Sigmoid colon (tissue), 7 donors: Measurements from ENCODE around the gene MAGEA12. TPM values are rescaled to one million over a fixed set of nuclear protein-coding genes. Genes with fewer than 3 reads are reported as not detected.
"Not testable (repeated sequence)": the region's sequence is repeated elsewhere in the genome, so short reads cannot be mapped to it uniquely, and the experiment has no call there.

Experiments
- DNase-seq: peaks from one replicate; pipeline ENCODE4 v3.0.0-alpha.2; 2019
- H3K27ac ChIP-seq, 4 donors: fragments of 200-600 bp; sonication (generic); one replicate each; pipeline ENCODE4 v1.5.1; 2016 to 2019; ENCODE audit warnings: mild to moderate bottlenecking in 1 of 4
- H3K27me3 ChIP-seq, 3 donors: fragments of 200-600 bp; sonication (generic); one replicate each; pipeline ENCODE4 v1.5.1; 2019; ENCODE audit warnings: mild to moderate bottlenecking in 1 of 3
- H3K36me3 ChIP-seq, 4 donors: fragments of 200-600 bp; sonication (generic); one replicate each; pipeline ENCODE4 v1.5.1; 2016 to 2019
- H3K4me1 ChIP-seq, 4 donors: fragments of 200-600 bp; sonication (generic); one replicate each; pipeline ENCODE4 v1.5.1; 2017 to 2019
- H3K4me3 ChIP-seq, 4 donors: fragments of 200-600 bp; sonication (generic); one replicate each; pipeline ENCODE4 v1.5.1; 2017 to 2019; ENCODE audit warnings: mild to moderate bottlenecking in 2 of 4, moderate library complexity in 1 of 4
- H3K9me3 ChIP-seq, 4 donors: fragments of 200-600 bp in 3 of 4; sonication (generic) in 3 of 4; one replicate each; pipeline versions ENCODE4 v1.5.1 to v1.6.1; 2013 to 2019
- WGBS, 2 donors: extraction: QIAGEN DNeasy Blood & Tissue Kit; methylation state at CpG; one replicate each; pipeline ENCODE4 v1.1.7; 2013; 5-methylcytosine and 5-hydroxymethylcytosine counted together
- intact Hi-C: fragments of 100-400 bp; cut with DNase I; formaldehyde crosslinking; loops from one replicate; pipeline ENCODE4 v1.15.1; 2023
- polyA plus RNA-seq, 3 donors: library from polyadenylated mRNA; stranded (reverse); fragments of 200-250 nt; gene quantifications; one replicate each; pipeline ENCODE4 v1.2.3, GENCODE V29; 2013
- total RNA-seq, 4 donors: library from RNA; depleted of rRNA; stranded (reverse); fragments of >200 nt; gene quantifications; one replicate each; pipeline ENCODE4 v1.1.0, GENCODE V29; 2016
- donor health status: healthy with polysubstance abuse.
- donor health status: Bipolar disorder and iron deficiency.
- donor health status: healthy.

The MAGEA12 gene
- total and polyA plus RNA-seq, 7 donors = not detected

DNA sequence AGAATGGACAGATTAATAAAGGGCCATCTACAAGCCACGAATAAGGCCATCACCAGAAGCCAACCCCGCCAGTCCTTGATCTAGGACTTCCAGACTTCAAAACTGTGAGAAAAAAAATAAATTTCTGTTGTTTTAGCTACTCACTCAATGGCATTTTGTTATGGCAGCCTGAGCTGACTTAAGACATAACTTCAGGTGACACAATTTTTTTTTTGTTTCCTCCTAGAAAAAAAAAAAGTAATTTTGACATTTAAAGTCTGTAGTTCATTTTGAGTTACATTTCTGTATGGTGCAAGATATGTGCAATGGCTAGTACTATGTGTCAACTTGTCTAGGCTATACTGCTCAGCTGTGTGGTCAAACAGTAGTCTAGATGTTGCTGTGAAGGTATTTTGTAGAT lies 25.4 kb downstream of the MAGEA12 start, which contains the start of gene CSAG3:
Gene CSAG3 (plus strand): TSS at position 301 of the 400 bp plus-strand sequence.
- H3K9me3 ChIP-seq, DNase-seq, intact Hi-C loops, H3K4me3 ChIP-seq, H3K4me1 ChIP-seq, H3K36me3 ChIP-seq, H3K27me3 ChIP-seq, H3K27ac ChIP-seq: not testable (repeated sequence)
- no CpG with 5 or more reads among the region's 2 CpGs for WGBS, 2 donors

DNA sequence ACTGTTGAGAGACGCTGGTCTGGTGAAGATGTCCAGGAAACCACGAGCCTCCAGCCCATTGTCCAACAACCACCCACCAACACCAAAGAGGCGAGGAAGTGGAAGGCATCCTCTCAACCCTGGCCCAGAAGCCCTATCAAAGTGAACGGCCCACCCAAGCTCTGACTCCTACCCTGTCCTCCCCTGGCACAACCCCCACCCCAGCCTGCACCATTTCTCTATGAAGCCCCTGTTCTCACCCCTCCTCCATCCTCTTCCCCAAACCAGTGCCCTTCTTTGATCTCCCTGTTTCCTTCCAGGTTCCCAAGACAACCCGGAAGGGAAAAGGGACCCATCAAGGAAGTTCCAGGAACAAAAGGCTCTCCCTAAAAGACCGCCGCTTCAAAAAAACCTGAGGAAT lies 26.0 kb downstream of the MAGEA12 start:
- H3K27ac ChIP-seq, H3K27me3 ChIP-seq, H3K9me3 ChIP-seq, DNase-seq, H3K36me3 ChIP-seq, intact Hi-C loops, H3K4me3 ChIP-seq, H3K4me1 ChIP-seq: not testable (repeated sequence)
- 63 to 85% methylated on average over 2 to 4 of the region's 7 CpGs for WGBS, 2 donors

DNA sequence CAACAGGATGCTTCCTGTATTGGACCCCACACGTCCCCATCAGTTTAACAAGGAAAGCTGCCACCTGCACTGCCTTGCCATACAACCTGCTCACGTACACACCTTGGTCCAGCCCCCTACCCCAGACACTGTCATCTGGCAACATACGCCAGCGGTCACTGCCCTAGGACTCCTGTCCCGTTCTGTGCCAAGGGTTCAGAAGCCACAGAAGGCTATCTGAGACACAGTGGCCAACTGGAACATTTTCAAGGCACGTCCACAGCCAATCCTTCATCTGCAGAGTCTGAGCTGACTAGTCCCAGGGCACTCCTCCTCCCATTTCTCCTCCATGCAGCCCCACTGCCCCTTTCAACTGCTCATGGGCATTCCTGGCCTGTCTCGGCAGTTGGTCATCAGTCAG lies 28.0 kb downstream of the MAGEA12 start:
- DNase-seq, H3K36me3 ChIP-seq, H3K9me3 ChIP-seq, H3K4me1 ChIP-seq, H3K27ac ChIP-seq, intact Hi-C loops, H3K4me3 ChIP-seq, H3K27me3 ChIP-seq: not testable (repeated sequence)
- 84 to 85% methylated on average over 4 of the region's 7 CpGs for WGBS, 2 donors

DNA sequence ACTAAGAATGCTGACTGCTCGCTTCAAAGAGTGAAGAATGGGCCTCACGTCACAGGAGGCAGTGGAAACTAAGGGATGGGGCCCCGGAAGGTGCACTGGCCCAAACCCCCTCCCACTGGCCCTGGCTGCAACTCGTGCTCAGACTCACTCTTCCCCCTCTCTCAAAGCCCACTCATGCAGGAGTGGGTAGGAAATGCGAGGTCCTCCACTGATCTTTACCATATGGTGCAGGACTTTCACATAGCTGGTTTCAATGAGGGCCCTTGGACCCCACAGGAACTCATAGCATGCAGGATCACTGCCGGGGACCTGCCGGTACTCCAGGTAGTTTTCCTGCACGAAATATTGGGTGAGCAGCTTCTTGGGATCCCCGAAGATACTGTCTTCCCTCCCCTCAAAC lies 33.0 kb downstream of the MAGEA12 start:
- H3K27ac ChIP-seq, H3K27me3 ChIP-seq, intact Hi-C loops, H3K36me3 ChIP-seq, H3K9me3 ChIP-seq, H3K4me1 ChIP-seq, H3K4me3 ChIP-seq: not testable (repeated sequence)
- WGBS, 2 donors = 78 to 80% methylated on average over 9 of the region's 9 CpGs
- DNase-seq = peak; percentile 14

DNA sequence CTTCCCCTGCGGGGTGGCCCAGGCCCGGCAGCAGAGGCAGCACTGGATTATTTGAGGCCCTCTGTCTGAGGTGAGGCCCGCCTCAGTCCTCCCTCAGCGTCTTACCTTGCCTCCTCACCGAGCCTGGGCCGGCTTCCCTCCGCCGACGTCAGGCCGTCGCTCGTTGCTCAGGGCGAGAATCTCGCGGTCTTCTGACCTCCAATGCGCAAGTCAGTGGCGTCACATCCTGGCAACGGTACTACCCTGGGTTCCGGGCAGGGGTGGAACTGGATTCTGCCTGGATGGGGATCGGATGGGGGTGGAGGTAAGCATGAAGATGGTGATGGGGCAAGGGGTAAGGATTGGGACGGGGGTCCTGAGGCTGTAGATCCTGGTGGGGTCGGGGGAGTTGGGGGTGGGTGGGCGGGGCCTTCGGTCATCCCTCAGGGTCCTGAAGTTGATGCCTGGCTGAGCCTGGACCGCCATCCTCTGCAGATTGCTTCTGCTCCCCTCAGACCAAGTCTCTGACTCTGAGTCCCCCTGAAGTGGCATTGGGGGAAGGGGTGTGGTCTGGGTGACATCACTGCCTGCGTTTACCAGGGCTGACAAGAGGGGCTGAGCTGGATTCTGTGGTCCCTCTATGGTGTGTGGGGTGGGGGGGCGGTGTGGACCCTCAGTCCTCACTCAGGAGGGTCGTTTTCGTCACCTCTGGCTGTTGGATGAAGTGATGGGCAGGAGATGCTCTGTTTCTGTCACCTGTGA lies 36.2 kb downstream of the MAGEA12 start, which contains the start of gene MAGEA6:
Gene MAGEA6 (minus strand): TSS at position 141 of the 741 bp plus-strand sequence. CDS start 2,039 bp downstream, outside the sequence.
- H3K27me3 ChIP-seq, intact Hi-C loops, H3K4me3 ChIP-seq, H3K4me1 ChIP-seq, H3K9me3 ChIP-seq, H3K27ac ChIP-seq, DNase-seq, H3K36me3 ChIP-seq: not testable (repeated sequence)
- WGBS, 2 donors = 68 to 69% methylated on average over 2 to 3 of the region's 29 CpGs

DNA sequence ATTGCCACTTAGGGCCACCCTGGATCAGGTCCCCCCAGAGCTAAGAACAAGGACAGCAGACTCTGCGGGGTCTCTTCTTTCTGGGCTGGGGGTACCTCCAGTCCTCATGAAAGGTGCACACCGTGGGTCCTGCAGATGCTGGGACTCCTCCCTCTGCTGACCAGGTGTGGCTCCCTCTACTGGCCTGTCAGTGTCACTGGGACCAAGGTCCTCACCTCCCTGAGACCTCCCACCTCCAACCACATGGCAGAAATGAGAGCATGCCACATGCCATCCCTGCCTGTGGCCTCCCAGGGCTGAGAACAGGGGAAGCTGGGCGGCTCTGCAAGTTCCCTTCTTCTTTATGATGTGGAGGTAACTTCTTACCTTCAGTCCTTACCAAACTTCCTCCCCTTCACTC lies 53.5 kb downstream of the MAGEA12 start:
- H3K9me3 ChIP-seq, H3K27ac ChIP-seq, DNase-seq, H3K27me3 ChIP-seq, H3K36me3 ChIP-seq, H3K4me3 ChIP-seq, intact Hi-C loops, H3K4me1 ChIP-seq: not testable (repeated sequence)
- WGBS, 2 donors = no CpG with 5 or more reads among the region's 3 CpGs

Other genes with a start within 250 kb of the MAGEA12 start
- gene GABRQ, start 95.9 kb upstream of the MAGEA12 start, total RNA-seq = under 1 TPM in 1 of 4 donors, not detected in 3; under 0.01 TPM
- gene GABRQ, start 95.9 kb upstream of the MAGEA12 start, polyA plus RNA-seq = under 1 TPM in 1 of 3 donors, not detected in 2; 0.06 TPM
- not detected for gene MAGEA3, start 35.0 kb upstream of the MAGEA12 start, total RNA-seq
- not detected for gene MAGEA3, start 35.0 kb upstream of the MAGEA12 start, polyA plus RNA-seq
- not detected for gene CSAG2, start 24.5 kb upstream of the MAGEA12 start, total RNA-seq
- gene CSAG2, start 24.5 kb upstream of the MAGEA12 start, polyA plus RNA-seq = not detected
- not detected for gene MAGEA2B, start 19.1 kb upstream of the MAGEA12 start, total RNA-seq
- not detected for gene MAGEA2B, start 19.1 kb upstream of the MAGEA12 start, polyA plus RNA-seq
- not detected for gene CSAG1, start within 50 bp of the MAGEA12 start, total RNA-seq
- gene CSAG1, start within 50 bp of the MAGEA12 start, polyA plus RNA-seq = not detected
- gene MAGEA2, start 20.1 kb downstream of the MAGEA12 start, total RNA-seq = not detected
- gene MAGEA2, start 20.1 kb downstream of the MAGEA12 start, polyA plus RNA-seq = not detected
- not detected for gene CSAG3, start 25.5 kb downstream of the MAGEA12 start, total RNA-seq
- gene CSAG3, start 25.5 kb downstream of the MAGEA12 start, polyA plus RNA-seq = not detected
- not detected for gene MAGEA6, start 35.9 kb downstream of the MAGEA12 start, total RNA-seq
- gene MAGEA6, start 35.9 kb downstream of the MAGEA12 start, polyA plus RNA-seq = not detected
- 10 to 100 TPM; 44.3 to 56.4 (median 48.4) TPM for gene CETN2, start 97.0 kb downstream of the MAGEA12 start, total RNA-seq
- gene CETN2, start 97.0 kb downstream of the MAGEA12 start, polyA plus RNA-seq = 10 to 100 TPM; 22.7 to 32.4 (median 26.2) TPM
- 1 to 10 TPM; 6.1 to 9.9 (median 8.4) TPM for gene NSDHL, start 97.3 kb downstream of the MAGEA12 start, total RNA-seq
- 10 to 100 TPM; 11.8 to 32.5 (median 14.4) TPM for gene NSDHL, start 97.3 kb downstream of the MAGEA12 start, polyA plus RNA-seq
- gene ZNF185, start 164.3 kb downstream of the MAGEA12 start, total RNA-seq = 1 to 10 TPM in 3 of 4 donors, under 1 TPM in 1; 0.55 to 3.8 (median 2.6) TPM
- gene ZNF185, start 164.3 kb downstream of the MAGEA12 start, polyA plus RNA-seq = 1 to 10 TPM; 1.8 to 4.2 (median 2.3) TPM